ELF-1 (cell line): ENCODE measurements around the gene CHRNA4.
"Not testable (repeated sequence)": the region's sequence is repeated elsewhere in the genome, so short reads cannot be mapped to it uniquely, and the experiment has no call there.

ENCODE experiments used
- DNase-seq: peaks from one replicate; pipeline ENCODE4 v3.0.0-alpha.2; 2016; ENCODE audit warnings: low read depth, low spot score

CHRNA4 gene

DNA sequence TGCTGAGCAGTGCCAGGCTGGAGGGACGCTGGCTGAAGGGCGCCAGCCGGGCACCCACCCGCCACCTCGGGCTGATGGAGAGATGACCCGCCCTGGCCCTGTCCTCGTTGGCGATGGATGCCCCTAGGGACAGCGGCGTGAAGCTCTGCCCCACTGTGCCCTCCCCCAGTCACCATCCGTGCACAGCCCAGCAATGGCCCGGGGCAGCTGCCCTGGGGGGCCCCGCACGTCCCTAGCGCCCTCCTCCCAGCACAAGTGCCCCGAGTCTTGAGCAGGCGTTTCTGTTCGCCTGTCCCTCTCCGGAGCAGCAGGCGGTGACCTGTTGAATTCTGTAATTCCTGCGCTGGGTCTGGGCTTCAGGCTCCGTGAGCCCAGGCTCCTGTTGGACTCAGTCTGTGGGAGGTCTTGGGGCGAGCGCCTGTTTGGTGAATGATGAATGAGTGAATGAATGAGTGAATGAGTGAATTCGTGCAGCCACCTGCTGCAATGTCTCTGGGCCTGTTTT is 36.8 kb upstream of the CHRNA4 start:
- no peak for DNase-seq

DNA sequence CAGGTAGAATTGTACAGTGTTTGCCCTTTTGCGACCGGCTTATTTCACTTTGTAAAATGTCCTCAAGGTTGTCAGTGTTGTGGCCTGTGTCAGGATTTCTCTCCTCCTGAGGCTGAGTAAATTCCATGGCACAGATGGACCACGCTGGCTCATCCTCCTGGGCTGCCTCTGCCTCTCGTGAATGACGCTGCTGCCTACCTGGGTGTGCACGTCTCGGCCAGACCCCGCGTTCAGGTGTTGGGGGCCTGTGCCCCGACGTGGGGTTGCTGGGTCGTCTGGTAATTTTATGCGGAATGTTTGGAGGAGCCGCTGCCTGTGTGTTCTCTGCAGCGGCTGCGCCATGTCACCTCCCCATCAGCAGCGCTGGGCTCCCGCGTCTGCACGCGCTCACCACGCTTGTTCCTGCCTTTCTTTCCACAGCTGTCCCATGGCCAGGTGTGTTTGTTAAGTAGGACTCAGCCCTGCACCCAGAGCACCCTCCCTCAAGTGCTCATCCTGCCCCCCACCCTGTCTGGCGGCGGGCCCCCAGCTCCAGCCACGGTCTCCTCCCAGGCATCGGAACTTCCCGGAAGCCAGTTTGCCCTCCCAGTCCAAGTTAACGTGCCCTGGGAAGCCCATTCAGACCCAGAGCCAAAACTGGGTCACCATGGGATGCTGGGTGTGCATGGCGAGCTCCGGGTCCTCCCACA is 36.1 kb upstream of the CHRNA4 start:
- DNase-seq: no peak

DNA sequence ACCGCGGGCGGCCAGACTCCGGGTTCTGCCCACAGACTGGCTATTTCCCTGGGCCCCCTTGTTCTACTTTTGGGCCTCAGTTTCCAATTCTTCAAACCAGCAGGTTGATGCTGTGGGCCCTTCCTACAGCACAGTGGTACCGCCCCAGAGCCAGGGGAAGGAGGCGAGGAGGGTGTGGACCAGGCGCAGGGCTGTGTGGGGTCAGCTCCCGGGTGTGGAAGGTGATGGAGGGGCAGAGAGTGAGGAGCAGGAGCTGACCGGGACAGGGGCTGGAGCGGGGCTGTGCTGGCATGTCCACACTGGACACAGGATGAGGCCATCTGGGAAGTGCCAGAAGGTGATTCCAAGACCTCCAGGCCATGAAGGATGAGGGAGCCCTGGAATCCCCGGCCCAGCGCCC is 35.2 kb upstream of the CHRNA4 start:
- no peak for DNase-seq

DNA sequence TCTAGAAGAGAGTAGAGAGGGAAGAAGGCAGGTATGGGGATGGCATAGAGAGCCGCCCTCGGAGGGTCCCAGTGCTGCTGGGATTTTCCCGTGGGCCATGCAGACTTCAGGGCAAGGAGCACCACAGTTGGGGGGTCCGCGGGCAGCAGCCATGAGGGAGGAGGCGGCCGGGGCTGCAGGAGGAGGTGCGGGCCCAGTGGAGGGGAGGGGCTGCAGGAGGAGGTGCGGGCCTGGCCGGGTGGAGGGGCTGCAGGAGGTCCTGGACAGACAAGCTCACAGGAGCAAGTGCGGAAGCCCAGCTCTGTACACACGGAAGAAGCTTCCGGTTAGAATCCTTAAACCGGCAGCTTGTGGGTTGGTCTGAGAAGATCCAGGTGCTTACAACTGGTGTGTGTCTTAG is 34.6 kb upstream of the CHRNA4 start:
- no peak for DNase-seq

DNA sequence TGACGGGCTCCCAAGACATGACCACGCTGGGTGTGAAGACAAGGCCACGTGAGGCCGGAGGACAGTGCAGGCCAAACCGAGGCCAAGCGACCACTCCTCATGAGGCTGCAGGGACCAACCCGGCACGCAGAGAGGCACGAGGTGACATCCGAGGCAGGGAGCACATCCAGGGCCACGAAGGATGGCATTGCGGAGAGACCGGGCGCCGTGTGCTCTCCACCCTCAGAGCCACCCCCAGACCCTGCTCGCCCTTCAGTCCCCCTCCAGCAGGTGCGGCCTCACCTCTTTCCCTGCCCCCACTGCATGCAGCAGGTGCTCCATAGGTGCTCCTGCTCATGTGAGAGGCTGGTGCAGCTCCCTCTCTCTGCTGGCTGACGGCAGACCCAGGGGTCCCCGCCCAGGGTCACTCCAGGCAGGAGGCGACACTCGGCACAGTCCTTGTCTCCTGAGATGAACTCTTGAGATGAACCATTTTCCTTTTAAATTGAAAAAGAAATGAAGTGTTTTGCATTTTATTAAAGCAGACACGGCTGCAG is 33.8 kb upstream of the CHRNA4 start:
- DNase-seq: no peak

DNA sequence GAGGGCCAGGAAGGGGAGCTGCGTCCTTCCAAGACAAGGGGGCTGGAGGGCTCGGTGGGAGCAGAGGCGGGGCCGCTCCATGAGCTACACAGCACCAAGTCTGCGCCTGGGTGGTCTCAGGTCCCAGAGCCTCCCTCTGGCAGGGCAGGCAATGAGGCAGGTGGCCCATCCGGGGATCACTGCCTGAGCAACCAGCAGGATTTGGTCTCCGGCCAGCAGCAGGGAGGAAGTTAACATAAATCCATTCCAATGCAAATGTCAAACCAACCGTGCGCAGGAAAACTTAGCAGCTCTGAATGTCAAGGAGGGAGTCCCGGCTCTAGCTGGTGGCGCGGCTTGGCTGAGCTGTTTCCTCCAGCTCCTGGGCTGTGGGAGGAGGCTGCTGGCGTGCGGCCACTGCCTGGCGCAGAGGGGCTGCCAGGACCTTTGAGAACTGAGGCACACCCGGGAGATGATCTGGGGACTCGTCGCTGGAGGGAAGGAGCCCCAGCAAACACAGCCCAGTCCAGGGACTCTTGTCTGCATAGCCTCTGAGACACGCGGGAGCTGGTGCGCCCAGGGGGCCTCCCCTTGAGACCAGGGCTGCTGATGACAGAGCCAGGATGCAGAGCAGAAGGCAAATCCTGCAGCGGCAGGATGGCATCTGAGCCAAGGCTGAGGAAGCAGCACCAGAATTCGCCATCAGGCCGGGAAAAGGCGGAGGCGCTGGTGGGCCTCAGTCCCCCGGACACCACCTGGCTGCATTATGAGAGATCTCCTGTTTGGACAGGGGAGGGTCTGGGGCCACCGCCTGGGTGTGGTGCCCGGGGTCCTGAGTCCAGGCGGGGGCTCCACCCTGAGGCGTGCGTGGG is 33.1 kb upstream of the CHRNA4 start:
- DNase-seq: peak; percentile 54

DNA sequence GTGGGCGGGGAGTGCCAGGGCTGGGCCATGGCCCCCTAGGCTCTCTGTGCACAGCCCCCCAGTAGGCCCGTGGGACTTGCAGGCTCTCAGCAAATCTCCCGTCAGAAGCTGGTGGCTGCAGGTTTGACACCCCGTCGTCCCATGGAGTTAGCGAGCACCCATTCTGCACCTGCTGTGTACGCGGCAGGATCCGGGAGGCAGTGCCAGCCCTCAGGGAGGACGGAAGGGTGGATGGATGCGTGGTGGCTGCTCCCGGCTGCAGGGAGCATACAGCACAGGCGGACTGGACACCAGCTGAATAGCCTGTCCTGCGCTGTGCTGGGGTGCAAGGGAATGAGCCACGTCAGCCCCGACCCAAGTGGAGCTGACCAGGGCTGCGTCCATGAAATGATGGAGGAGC is 32.4 kb upstream of the CHRNA4 start:
- DNase-seq: no peak

DNA sequence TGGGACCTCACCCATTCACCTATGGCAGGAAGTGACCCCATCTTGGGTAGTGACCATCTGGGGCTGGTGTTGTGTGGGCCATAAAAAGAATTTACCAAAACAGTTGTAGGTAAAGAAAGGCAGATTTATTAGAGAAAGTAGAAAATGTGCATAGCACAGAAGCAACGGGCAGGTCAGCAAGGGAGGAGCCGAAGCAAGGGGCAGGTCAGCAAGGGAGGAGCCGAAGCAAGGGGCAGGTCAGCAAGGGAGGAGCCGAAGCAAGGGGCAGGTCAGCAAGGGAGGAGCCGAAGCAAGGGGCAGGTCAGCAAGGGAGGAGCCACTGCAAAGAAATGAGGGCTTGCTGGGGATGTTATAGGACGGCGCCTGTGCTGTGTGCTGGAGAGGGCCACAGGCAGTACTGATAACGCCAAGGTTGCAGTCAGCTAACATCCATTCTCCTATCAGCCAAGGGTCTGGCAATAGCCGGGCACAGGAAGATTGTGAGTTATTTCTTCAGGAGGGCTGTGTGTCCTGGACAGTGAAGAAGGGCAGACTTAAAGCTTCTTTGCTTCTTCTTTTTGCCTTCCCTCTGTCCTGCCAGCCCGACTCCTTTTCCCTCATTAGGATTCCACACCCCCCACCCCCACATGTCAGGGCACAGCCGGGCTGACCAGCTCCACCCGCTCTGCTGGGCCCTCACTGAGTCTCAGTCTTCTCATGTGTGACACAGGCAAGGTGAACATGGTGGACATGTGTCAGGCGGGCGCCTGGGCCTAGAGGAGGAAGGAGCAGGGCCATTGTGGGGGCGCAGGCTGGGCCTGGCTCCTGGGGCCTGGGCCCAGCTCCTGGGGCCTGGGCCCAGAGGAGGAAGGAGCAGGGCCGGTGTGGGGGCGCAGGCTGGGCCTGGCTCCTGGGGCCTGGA is 31.6 kb upstream of the CHRNA4 start:
- no peak for DNase-seq

DNA sequence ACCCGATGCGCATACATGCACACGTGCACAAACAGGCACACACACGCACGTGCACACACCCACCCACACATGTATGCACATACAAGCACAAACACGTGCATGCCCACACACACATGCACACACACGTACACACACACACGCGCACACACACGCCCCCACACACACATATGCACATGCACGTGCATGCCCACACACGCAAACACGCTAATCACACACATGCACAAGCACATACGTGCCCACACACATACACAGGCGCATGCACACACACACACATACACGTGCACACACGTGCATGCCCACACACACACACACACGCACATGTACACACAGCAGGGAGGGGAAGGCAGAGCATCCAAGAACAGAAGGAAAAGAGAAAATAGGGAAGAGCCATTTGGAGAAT is 26.8 kb upstream of the CHRNA4 start:
- DNase-seq: no peak

DNA sequence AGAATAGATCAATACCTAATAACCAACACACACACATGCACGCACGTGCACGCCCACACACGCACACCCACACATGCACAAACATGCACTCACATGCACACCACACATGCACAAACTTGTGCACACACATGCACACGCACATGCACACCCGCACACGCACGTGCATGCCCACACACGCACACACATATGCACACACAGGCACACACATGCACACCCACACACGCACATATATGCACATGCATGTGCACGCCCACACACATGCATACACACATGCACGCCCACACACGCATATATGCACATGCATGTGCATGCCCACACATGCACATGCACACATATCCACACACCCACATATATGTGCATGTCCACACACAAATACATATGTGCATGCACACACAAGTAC is 26.2 kb upstream of the CHRNA4 start:
- no peak for DNase-seq

DNA sequence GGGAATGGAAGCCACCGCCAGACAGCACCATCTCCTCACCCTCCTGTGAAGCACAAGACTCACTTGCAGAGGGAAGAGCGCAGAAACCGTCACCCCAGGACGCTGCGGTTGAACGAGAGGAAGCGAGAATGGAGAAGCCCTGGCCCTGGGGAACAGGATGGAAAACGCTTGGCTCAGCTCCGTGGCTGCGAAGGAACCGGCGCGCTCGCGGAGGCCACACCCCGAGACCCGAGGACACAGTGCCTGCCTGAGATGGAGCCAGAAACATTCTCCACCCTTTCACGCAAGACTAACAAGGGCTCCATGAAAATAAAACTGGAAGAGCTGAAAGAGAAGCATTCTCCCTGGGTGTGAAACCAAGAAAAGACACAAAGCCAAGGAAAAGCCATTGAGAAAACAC is 25.3 kb upstream of the CHRNA4 start:
- DNase-seq: no peak

DNA sequence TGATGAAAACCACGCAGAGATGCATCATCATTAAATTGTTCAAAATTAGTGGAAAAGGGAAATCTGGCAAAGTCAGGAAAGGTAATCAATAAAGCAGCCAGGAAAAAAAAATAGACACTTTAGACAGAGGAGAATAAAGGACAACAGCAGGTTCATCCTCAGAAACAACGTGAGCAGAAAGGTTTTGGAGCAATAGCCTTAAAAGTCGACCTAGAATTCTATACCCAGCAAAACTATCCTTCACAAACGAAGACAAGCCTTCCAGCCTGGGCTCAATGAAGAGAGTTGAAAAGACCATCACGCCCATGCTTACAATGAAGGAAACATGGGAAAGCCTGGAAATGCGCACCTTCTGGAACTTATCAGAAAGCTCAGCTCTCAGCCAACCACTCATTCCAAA is 24.7 kb upstream of the CHRNA4 start:
- no peak for DNase-seq

DNA sequence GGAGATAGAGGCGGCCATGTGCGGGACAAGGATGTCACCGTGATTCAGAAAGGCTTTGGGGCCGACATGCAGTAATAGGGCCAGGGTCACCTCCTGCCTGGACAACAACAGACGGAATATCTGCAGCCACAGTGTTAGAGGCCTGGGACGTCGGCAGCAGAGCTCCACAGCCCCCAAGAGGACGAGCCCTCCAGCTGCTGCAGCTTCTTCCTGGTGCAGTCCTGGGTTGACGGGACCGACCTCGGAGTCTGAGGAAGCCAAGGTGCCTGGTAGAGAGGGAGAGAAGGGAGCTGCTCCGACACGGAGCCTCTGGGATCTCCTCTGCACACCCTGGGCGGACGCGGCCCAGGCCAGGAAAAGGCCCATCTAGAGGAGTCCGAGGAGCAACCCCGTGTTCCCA is 23.2 kb upstream of the CHRNA4 start:
- DNase-seq: no peak

DNA sequence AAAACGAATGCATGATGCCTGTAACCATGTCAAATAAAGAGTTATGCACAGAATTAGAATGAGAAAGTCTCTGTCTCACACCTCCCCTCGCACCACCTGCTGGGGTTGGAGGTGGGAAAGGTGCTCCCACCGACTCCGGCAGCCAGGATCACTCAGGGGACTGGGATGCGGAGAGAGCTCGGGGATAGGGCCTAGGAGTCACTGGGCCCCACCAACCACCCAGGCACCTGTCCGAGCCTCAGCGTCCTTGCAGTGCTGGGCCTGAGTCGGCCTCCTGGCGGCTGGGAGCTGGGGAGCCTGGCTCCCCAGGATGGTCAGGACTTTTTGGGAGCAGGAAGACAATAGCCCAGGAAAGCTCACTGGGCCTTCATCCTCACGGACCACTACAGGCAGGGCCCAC is 22.4 kb upstream of the CHRNA4 start:
- DNase-seq: no peak

DNA sequence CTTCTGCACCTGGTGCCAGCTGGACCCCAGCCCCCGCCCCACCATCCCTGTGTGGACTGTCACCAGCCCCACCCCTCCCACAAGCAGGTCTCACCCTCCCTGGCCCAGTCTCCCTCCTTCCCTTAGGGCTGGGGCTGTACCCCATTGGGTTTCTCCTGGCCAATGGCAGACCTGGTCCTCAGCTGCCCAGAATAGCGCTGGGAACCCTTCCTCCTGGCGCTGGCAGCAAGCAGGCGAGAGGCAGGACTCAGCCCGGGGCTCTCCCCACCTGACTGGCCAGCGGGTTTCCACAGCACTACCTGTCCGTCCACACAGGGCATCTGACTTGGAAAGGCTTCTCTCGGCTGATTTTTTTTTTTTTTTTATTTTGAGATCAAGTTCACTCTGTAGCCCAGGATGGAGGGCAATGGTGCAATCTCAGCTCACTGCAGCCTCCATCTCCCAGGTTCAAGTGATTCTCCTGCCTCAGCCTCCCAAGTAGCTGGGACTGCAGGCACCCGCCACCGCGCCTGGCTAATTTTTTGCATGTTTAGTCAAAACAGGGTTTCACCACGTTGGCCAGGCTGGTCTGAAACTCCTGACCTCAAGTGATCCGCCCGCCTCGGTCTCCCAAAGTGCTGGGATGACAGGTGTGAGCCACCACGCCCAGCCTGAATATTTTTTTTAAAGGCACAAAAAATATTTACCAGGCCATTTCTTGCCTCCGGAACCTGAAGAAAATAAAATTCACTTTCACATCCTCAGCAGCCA is 21.6 kb upstream of the CHRNA4 start:
- DNase-seq: no peak

DNA sequence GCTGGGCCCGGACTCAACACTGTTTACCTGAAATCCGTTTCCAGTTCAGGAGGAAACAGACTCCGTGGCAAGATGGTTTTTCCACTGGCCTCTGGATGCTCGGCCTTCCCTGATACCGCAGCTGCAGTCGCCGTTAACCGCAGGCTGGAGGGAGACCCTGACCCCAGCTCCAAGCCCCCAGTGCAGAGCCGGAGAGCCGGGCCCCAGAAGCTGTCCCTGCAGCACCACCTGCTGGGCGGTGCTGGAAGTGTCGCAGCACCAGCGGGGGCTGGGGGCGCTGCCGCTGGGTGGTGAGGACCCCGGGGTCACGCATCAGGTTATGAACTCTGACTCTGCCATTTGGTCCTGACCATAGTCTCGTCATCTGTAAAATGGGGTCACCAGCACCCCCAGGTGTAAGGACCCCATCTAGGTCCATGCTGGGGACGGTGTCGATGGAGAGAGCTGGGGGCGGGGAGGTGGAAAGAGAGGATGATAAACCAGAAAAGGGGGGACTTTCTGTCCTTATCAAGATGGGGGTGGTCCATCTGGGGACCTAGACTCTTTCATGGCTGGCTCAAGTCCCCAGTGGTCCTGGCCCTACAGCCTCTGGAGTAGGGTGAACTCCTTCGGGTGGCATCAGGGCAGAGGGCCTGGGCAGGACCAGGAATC is 20.8 kb upstream of the CHRNA4 start:
- DNase-seq: peak; percentile 71

DNA sequence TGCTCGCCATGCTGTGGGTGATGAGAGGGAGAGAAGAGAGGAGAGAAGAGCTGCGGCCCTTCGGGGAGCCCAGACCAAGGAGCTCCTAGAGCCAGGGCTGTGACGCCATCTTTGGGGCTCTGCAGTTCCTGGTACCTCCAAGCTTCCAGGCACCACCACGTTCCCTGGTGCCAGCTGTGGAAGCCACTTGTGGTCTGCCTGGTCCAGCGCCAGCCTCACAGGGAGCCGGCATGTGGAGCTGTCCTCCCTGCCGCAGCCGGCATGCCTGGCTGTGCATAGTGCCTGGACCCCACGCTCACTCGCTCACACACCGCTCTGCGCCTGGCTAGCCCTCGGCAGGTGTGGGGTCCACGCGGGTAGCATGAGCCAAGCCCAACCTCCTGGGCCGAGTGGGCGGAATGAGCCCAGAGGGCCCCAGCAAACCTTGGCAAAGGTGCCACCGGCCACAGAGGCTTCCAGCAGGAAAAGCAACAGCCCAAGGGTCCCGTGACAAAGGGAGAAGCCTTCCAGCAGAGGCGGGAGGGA is 19.3 kb upstream of the CHRNA4 start:
- no peak for DNase-seq

DNA sequence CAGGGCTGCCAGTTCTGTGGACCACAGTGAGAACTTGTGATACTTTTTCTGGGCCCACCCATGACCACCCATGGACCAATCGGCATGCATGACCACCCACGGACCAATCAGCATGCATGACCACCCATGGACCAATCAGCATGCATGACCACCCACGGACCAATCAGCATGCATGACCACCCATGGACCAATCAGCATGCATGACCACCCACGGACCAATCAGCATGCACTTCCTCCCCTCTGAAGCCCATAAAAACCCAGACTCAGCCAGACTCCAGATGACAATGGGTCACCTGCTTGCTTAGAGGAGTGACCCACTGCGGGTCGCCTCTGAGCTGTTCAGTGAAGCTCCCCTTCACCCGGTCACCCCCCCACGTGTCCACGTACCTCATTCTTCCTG is 18.7 kb upstream of the CHRNA4 start:
- DNase-seq: not testable (repeated sequence)

DNA sequence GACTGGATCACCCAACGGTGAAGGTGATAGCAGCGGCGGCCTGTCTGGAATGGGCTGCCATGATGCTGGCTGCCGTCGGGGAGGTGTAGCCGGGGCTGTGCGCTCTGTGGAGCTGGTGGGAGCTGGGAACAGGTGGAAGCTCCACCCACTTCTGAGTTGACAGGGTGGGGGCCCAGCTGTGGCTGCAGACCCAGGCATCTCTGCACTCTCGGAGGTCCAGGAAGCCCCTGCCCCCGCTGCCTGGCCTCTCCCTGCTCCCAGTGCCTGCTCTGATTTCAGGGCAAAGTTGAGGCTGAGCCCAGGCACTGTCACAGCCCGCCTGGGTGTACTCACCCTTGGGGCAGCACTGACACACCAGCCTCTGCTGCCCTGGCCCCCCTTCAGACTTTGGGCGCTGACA is 18.1 kb upstream of the CHRNA4 start:
- no peak for DNase-seq

DNA sequence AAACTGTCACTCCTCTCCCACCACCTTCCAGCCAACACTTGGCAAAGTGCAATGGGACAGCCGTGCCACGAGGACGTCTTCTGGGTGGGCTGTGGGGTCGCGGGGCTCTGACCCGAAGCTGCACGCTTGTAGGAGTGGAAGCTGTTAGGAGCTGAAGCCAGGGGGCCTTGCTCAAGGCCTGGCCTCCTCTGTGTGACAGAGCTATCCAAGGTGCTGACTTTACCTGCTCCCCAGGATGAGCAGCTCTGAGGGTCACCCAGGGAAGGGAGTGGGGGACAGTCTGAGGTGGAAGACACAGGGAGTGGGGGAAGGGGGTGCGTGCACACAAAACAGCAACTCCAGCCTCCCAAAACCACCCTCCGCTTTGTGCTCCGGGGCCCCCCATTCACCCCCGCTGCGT is 17.5 kb upstream of the CHRNA4 start:
- DNase-seq: no peak
